Activated CD4-positive, alpha-beta T cell treated with anti-CD3 and anti-CD28 coated beads for 36 hours (primary cell): ENCODE results near the gene HGD. TPM values are rescaled to one million over a fixed set of nuclear protein-coding genes. Genes with fewer than 3 reads are reported as not detected.

ENCODE experiments used
- ATAC-seq: fragments of 200-7000 bp; cut with Tn5 transposase; one replicate; pipeline ENCODE4 v1.10.0; 2021; ENCODE audit warnings: mild to moderate bottlenecking, moderate library complexity
- CTCF ChIA-PET: fragments of 350-600 bp; sonication (Branson Sonifier 250); formaldehyde crosslinking; loops from one replicate; lab custom pipeline; 2021; ENCODE audit warnings: antibody characterized with exemption; lab: Charles Lee
- POLR2A ChIA-PET: fragments of 350-600 bp; sonication (Branson Sonifier 250); formaldehyde crosslinking; loops from one replicate; lab custom pipeline; 2021; ENCODE audit warnings: antibody characterized with exemption, inconsistent platforms; lab: Charles Lee
- DNase-seq: peaks from one replicate; pipeline ENCODE4 v3.0.0-alpha.2; 2020
- H3K27ac Mint-ChIP-seq: one replicate; pipeline ENCODE4 v1.8.0; 2021; ENCODE audit warnings: mixed read lengths
- H3K27me3 Mint-ChIP-seq: one replicate; pipeline ENCODE4 v1.8.0; 2021; ENCODE audit warnings: mixed read lengths
- H3K36me3 Mint-ChIP-seq: one replicate; pipeline ENCODE4 v1.8.0; 2021; ENCODE audit warnings: low read depth, mixed read lengths
- H3K4me1 Mint-ChIP-seq: one replicate; pipeline ENCODE4 v1.8.0; 2021; ENCODE audit warnings: mixed read lengths
- H3K4me3 Mint-ChIP-seq: one replicate; pipeline ENCODE4 v1.8.0; 2021; ENCODE audit warnings: mild to moderate bottlenecking, moderate library complexity, mixed read lengths
- H3K9me3 Mint-ChIP-seq: one replicate; pipeline ENCODE4 v1.8.0; 2021; ENCODE audit warnings: low read depth, mixed read lengths
- intact Hi-C, 2 experiments: fragments of 100-400 bp; cut with DNase I in 1 of 2; cut with micrococcal nuclease in 1 of 2; formaldehyde crosslinking; loops; one replicate each; pipeline versions ENCODE4 v1.14.2 to v1.15.1; 2022 to 2024; cut with DNase I, micrococcal nuclease
- total RNA-seq, 2 experiments: library from RNA; stranded (reverse); gene quantifications; one replicate each; pipeline ENCODE4 v1.2.3, GENCODE V29; 2021

HGD gene
- total RNA-seq, 2 experiments from 2014 or later: 0.16 to 0.58 TPM

- Mint-ChIP-seq H3K4me3 (no peak overlapping the region), H3K27ac (no peak overlapping the region), H3K4me1 (peaks cover 2% of the 10 kb centered on the region), H3K9me3 (no peaks in the 10 kb centered on the region), H3K27me3 (no peaks in the 10 kb centered on the region), H3K36me3 (peaks cover 14% of the 10 kb centered on the region)
- intact Hi-C loops: no loop called here
- ATAC-seq (no peak), DNase-seq (no peak)
- ChIA-PET CTCF (interaction anchor here (1.0 kb wide), 1 partner anchor 9 kb away, joined by 3 read pairs; no protein-coding TSS in a partner anchor), POLR2A (no interaction called here)
Measured at GRCh38 chr3:120693439-120694171, 11.6 kb upstream of the HGD start.

- ATAC-seq (no peak), DNase-seq (no peak)
- Mint-ChIP-seq H3K27me3 (no peaks in the 10 kb centered on the region), H3K27ac (no peak overlapping the region), H3K9me3 (no peaks in the 10 kb centered on the region), H3K4me1 (peaks cover 2% of the 10 kb centered on the region), H3K4me3 (no peak overlapping the region), H3K36me3 (peaks cover 10% of the 10 kb centered on the region)
- intact Hi-C loops: no loop called here
- CTCF ChIA-PET: interaction anchor here (1.3 kb wide), 1 partner anchor 11 kb away, joined by 3 read pairs; no protein-coding TSS in a partner anchor
- POLR2A ChIA-PET: no interaction called here
Measured at GRCh38 chr3:120689395-120689794, 7.4 kb upstream of the HGD start.

GRCh38 chr3:120688121-120688520, 6.1 kb upstream of the HGD start:
- Mint-ChIP-seq H3K27me3 (no peaks in the 10 kb centered on the region), H3K4me1 (no peaks in the 10 kb centered on the region), H3K27ac (no peak overlapping the region), H3K36me3 (peaks cover 7% of the 10 kb centered on the region), H3K9me3 (no peaks in the 10 kb centered on the region), H3K4me3 (no peak overlapping the region)
- ATAC-seq: no peak
- ChIA-PET CTCF (interaction anchor here (0.5 to 1.3 kb wide), 2 partner anchors 12 to 66 kb away, joined by 3 read pairs; no protein-coding TSS in a partner anchor), POLR2A (no interaction called here)
- intact Hi-C loops: no loop called here
- no peak for DNase-seq

- ChIA-PET POLR2A (no interaction called here), CTCF (interaction anchor here (0.7 to 1.4 kb wide), 2 partner anchors 8 to 1034 kb away, joined by 3 read pairs; no protein-coding TSS in a partner anchor)
- Mint-ChIP-seq H3K4me3 (no peak overlapping the region), H3K9me3 (no peaks in the 10 kb centered on the region), H3K27ac (no peak overlapping the region), H3K4me1 (no peaks in the 10 kb centered on the region), H3K36me3 (no peaks in the 10 kb centered on the region), H3K27me3 (no peaks in the 10 kb centered on the region)
- intact Hi-C loops: no loop called here
- no peak for ATAC-seq
- no peak for DNase-seq
Measured at GRCh38 chr3:120685411-120685810, 3.4 kb upstream of the HGD start.

GRCh38 chr3:120684896-120685295, 2.9 kb upstream of the HGD start:
- ChIA-PET CTCF (interaction anchor here (0.7 to 1.4 kb wide), 2 partner anchors 9 to 1035 kb away, joined by 3 read pairs; no protein-coding TSS in a partner anchor), POLR2A (no interaction called here)

GRCh38 chr3:120683671-120684301, 1.7 kb upstream of the HGD start:
- no peak for DNase-seq
- H3K4me3 Mint-ChIP-seq: no peak overlapping the region
- ChIA-PET POLR2A (no interaction called here), CTCF (no interaction called here)
- intact Hi-C loops: no loop called here
- no peaks in the 10 kb centered on the region for H3K9me3 Mint-ChIP-seq
- ATAC-seq: no peak
- H3K27ac Mint-ChIP-seq: no peak overlapping the region
- no peaks in the 10 kb centered on the region for H3K27me3 Mint-ChIP-seq
- no peaks in the 10 kb centered on the region for H3K4me1 Mint-ChIP-seq
- H3K36me3 Mint-ChIP-seq: no peaks in the 10 kb centered on the region

More at GRCh38 chr3:120684896-120685295, 2.9 kb upstream of the HGD start:
- H3K36me3 Mint-ChIP-seq: no peaks in the 10 kb centered on the region
- H3K9me3 Mint-ChIP-seq: no peaks in the 10 kb centered on the region
- no peak overlapping the region for H3K4me3 Mint-ChIP-seq
- H3K27me3 Mint-ChIP-seq: no peaks in the 10 kb centered on the region
- ATAC-seq: no peak
- no peak for DNase-seq
- H3K27ac Mint-ChIP-seq: no peak overlapping the region
- intact Hi-C loops: no loop called here
- no peaks in the 10 kb centered on the region for H3K4me1 Mint-ChIP-seq

GRCh38 chr3:120683213-120683612, 1.2 kb upstream of the HGD start:
- ATAC-seq (no peak), DNase-seq (no peak)
- H3K4me1 Mint-ChIP-seq: peaks cover 4% of the 10 kb centered on the region
- ChIA-PET POLR2A (no interaction called here), CTCF (no interaction called here)
- H3K27me3 Mint-ChIP-seq: no peaks in the 10 kb centered on the region
- H3K4me3 Mint-ChIP-seq: no peak overlapping the region
- no peak overlapping the region for H3K27ac Mint-ChIP-seq
- intact Hi-C loops: no loop called here
- H3K9me3 Mint-ChIP-seq: no peaks in the 10 kb centered on the region
- H3K36me3 Mint-ChIP-seq: no peaks in the 10 kb centered on the region

GRCh38 chr3:120681506-120682038, 467 bp downstream of the HGD start:
- ChIA-PET CTCF (no interaction called here), POLR2A (no interaction called here)
- ATAC-seq (no peak), DNase-seq (no peak)
- H3K36me3 Mint-ChIP-seq: peaks cover 4% of the 10 kb centered on the region
- H3K27me3 Mint-ChIP-seq: peaks cover 2% of the 10 kb centered on the region
- peaks cover 4% of the 10 kb centered on the region for H3K4me1 Mint-ChIP-seq
- intact Hi-C loops: no loop called here
- peaks cover 8% of the 10 kb centered on the region for H3K9me3 Mint-ChIP-seq
- H3K4me3 Mint-ChIP-seq: no peak overlapping the region
- no peak overlapping the region for H3K27ac Mint-ChIP-seq

- ATAC-seq (no peak), DNase-seq (no peak)
- H3K27ac Mint-ChIP-seq: no peak overlapping the region
- peaks cover 4% of the 10 kb centered on the region for H3K4me1 Mint-ChIP-seq
- peaks cover 2% of the 10 kb centered on the region for H3K27me3 Mint-ChIP-seq
- no peak overlapping the region for H3K4me3 Mint-ChIP-seq
- intact Hi-C loops: no loop called here
- peaks cover 4% of the 10 kb centered on the region for H3K36me3 Mint-ChIP-seq
- H3K9me3 Mint-ChIP-seq: peaks cover 10% of the 10 kb centered on the region
- ChIA-PET POLR2A (no interaction called here), CTCF (no interaction called here)
Measured at GRCh38 chr3:120681018-120681417, 1.0 kb downstream of the HGD start.

- DNase-seq (no peak), ATAC-seq (no peak)
- intact Hi-C loops: no loop called here
- H3K9me3 Mint-ChIP-seq: peaks cover 10% of the 10 kb centered on the region
- peaks cover 2% of the 10 kb centered on the region for H3K27me3 Mint-ChIP-seq
- ChIA-PET CTCF (no interaction called here), POLR2A (no interaction called here)
- peaks cover 4% of the 10 kb centered on the region for H3K4me1 Mint-ChIP-seq
- H3K27ac Mint-ChIP-seq: no peak overlapping the region
- H3K4me3 Mint-ChIP-seq: no peak overlapping the region
- H3K36me3 Mint-ChIP-seq: peaks cover 4% of the 10 kb centered on the region
Measured at GRCh38 chr3:120680193-120680894, 1.7 kb downstream of the HGD start.

GRCh38 chr3:120678984-120679383, 3.1 kb downstream of the HGD start:
- intact Hi-C loops: no loop called here
- ChIA-PET CTCF (interaction anchor here (0.6 kb wide), 1 partner anchor 118 kb away, joined by 4 read pairs; no protein-coding TSS in a partner anchor), POLR2A (no interaction called here)
- peaks cover 4% of the 10 kb centered on the region for H3K4me1 Mint-ChIP-seq
- peaks cover 10% of the 10 kb centered on the region for H3K9me3 Mint-ChIP-seq
- peaks cover 2% of the 10 kb centered on the region for H3K27me3 Mint-ChIP-seq
- H3K36me3 Mint-ChIP-seq: peaks cover 4% of the 10 kb centered on the region
- ATAC-seq (no peak), DNase-seq (no peak)
- H3K27ac Mint-ChIP-seq: no peak overlapping the region
- H3K4me3 Mint-ChIP-seq: no peak overlapping the region
